Measurements from ENCODE around the gene NEUROG1.

DNA sequence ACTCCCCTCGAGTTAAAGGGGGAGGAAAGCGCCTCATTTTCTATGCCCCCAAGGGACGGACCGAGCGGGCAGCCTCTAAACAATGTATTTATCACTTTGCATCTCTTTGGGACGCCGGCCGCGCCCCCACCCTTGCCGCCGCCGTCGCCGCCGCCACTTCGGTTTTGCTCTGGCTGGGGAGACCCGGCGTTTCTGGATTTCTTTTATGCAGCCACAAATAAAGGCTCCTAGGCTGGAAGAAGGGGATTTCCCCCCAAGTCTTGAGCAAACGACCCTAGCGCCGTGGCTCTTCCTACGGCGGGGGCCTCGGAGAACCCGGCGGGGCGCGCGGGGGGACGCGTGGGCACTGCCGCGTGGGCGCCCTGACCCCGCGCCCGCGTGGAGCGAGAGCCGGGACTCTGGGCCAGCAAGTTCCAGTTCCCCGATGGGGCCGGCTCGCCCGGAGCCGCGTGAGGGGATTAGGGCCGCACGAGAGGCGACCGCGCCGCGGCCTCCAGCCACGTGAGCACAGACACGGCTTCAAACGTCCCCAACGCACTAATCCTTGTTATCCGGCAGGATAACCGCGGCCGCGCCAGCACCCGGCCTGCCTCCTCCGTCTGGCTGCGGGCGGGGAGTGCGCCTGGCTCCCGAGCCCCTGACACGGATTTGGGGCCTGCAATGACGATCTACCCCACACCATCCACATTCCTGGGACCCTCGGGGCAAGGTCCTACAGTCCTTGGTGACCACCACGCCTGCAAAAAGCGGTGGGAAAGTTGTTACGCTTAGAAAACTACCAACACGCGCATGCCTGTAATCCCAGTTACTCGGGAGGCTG lies 7.9 kb upstream of the NEUROG1 start:
- TF ChIP-seq, protein P1, sequence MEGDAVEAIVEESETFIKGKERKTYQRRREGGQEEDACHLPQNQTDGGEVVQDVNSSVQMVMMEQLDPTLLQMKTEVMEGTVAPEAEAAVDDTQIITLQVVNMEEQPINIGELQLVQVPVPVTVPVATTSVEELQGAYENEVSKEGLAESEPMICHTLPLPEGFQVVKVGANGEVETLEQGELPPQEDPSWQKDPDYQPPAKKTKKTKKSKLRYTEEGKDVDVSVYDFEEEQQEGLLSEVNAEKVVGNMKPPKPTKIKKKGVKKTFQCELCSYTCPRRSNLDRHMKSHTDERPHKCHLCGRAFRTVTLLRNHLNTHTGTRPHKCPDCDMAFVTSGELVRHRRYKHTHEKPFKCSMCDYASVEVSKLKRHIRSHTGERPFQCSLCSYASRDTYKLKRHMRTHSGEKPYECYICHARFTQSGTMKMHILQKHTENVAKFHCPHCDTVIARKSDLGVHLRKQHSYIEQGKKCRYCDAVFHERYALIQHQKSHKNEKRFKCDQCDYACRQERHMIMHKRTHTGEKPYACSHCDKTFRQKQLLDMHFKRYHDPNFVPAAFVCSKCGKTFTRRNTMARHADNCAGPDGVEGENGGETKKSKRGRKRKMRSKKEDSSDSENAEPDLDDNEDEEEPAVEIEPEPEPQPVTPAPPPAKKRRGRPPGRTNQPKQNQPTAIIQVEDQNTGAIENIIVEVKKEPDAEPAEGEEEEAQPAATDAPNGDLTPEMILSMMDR (IDR thresholded peaks at IDR 0.05) = no peak
- TF ChIP-seq POLR2A (IDR thresholded peaks at IDR 0.05) = no peak
